ENCODE measurements around the gene RBM15. TPM values are rescaled to one million over a fixed set of nuclear protein-coding genes. Genes with fewer than 3 reads are reported as not detected.
A peak's percentile ranks its signal among the peaks of the same experiment; 100 is the strongest.

Gene RBM15
- total RNA-seq, 2 donors from 2014 or later, result 21.4 to 25.9 TPM

DNA sequence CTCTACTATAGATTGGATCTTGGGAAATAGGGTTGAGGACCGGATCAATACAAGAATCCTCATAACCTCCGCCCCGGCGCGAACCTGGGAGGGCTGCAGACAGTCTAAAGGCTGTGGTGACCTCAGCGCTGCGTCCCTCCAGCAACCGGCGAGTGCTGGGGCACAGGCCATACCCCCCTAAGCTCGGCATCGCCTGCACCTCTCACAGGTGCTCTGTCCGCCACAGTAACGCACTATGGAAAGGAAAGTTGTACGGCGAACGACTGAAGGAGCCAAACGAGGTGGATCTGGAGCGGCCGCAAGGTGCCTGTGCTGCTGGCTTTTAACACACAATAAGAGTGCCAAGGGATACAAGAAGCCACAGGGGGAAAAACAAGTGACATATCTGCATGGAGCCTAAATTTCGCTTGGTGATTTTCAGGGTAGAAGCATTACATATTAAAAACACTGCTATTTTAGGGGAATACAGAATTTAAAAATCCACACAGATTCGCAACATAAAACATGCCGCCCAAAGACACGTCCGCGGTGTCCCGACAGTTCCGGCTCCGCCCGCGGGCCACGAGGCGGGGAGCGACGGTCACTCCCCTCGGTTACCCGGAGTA lies 1.4 kb upstream of the RBM15 start:
- 1% methylated on average over 32 to 36 of the region's 36 CpGs for WGBS, 2 donors
- Histone ChIP-seq H3K4me3 (peak overlapping the region; percentile 6 to 35), H3K27me3 (no peaks in the 10 kb centered on the region), H3K36me3 (replicated peaks in 1 of 2; ENCODE audit: insufficient read depth in 1 of 2, low read depth in 2 of 2) (peaks cover 0 to 2% of the 10 kb centered on the region in 2 donors), H3K9me3 (no peaks in the 10 kb centered on the region), H3K4me1 (peaks cover 51% of the 10 kb centered on the region), H3K27ac (peak overlapping the region; percentile 96 to 99 (median 98))
- intact Hi-C loops (cut with DNase I), result no loop called here
- DNase-seq, result peak; percentile 65 to 74 (median 68)
- TF ChIP-seq, protein P1, sequence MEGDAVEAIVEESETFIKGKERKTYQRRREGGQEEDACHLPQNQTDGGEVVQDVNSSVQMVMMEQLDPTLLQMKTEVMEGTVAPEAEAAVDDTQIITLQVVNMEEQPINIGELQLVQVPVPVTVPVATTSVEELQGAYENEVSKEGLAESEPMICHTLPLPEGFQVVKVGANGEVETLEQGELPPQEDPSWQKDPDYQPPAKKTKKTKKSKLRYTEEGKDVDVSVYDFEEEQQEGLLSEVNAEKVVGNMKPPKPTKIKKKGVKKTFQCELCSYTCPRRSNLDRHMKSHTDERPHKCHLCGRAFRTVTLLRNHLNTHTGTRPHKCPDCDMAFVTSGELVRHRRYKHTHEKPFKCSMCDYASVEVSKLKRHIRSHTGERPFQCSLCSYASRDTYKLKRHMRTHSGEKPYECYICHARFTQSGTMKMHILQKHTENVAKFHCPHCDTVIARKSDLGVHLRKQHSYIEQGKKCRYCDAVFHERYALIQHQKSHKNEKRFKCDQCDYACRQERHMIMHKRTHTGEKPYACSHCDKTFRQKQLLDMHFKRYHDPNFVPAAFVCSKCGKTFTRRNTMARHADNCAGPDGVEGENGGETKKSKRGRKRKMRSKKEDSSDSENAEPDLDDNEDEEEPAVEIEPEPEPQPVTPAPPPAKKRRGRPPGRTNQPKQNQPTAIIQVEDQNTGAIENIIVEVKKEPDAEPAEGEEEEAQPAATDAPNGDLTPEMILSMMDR (IDR thresholded peaks at IDR 0.05), result no peak
- no peak for TF ChIP-seq POLR2A (IDR thresholded peaks at IDR 0.05)
- peak; percentile 41 for ATAC-seq

DNA sequence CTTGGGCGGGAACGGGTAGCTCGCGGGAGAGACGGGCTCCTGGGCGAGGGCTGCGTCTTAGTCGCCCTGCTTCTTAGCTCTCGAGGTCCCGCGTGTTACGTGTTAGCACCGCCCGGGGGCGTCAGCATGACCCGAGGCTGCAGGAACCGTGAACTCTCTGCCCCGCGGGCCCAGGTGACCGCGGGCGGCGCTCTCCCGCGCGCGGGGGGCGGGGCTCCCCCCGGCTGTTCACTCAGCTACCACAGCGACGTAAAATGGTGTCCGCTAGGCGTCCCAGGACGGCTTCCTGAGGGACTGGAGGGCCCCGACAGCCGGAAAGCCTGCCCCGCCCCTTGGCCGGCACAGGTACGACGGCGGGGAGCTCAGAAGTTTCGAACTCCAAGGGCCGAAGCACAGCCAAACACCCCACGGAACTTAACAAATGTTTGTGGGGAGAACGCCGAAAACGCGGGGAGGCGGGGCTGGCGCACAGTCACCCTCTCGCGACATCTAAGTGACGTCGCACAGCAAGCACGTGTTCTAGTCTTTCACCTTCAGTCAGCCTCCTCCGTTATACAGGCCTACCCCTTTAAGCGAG lies 780 bp upstream of the RBM15 start:
- TF ChIP-seq, protein P1 (IDR thresholded peaks at IDR 0.05), result peak; percentile 38 to 85 (median 77)
- peak; percentile 72 to 93 (median 93) for TF ChIP-seq POLR2A (IDR thresholded peaks at IDR 0.05)
- intact Hi-C loops (cut with DNase I), result no loop called here
- WGBS, 2 donors, result 0% methylated on average over 12 to 56 of the region's 57 CpGs
- Histone ChIP-seq H3K4me3 (peak overlapping the region; percentile 6 to 35), H3K27me3 (no peaks in the 10 kb centered on the region), H3K27ac (peak overlapping the region; percentile 96 to 99 (median 98)), H3K36me3 (replicated peaks in 1 of 2; ENCODE audit: insufficient read depth in 1 of 2, low read depth in 2 of 2) (peaks cover 0 to 2% of the 10 kb centered on the region in 2 donors), H3K4me1 (peaks cover 56% of the 10 kb centered on the region), H3K9me3 (no peaks in the 10 kb centered on the region)
- DNase-seq, result peak; percentile 88 to 96 (median 92)
- peak; percentile 84 for ATAC-seq

DNA sequence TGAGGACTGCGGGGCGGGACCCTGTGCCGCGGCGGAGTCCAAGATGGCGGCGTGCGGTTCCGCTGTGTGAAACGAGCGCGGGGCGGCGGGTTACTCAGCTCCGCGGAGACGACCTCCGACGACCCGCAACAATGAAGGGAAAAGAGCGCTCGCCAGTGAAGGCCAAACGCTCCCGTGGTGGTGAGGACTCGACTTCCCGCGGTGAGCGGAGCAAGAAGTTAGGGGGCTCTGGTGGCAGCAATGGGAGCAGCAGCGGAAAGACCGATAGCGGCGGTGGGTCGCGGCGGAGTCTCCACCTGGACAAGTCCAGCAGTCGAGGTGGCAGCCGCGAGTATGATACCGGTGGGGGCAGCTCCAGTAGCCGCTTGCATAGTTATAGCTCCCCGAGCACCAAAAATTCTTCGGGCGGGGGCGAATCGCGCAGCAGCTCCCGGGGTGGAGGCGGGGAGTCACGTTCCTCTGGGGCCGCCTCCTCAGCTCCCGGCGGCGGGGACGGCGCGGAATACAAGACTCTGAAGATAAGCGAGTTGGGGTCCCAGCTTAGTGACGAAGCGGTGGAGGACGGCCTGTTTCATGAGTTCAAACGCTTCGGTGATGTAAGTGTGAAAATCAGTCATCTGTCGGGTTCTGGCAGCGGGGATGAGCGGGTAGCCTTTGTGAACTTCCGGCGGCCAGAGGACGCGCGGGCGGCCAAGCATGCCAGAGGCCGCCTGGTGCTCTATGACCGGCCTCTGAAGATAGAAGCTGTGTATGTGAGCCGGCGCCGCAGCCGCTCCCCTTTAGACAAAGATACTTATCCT lies 430 bp downstream of the RBM15 start:
- Histone ChIP-seq H3K36me3 (replicated peaks in 1 of 2; ENCODE audit: insufficient read depth in 1 of 2, low read depth in 2 of 2) (peaks cover 0 to 2% of the 10 kb centered on the region in 2 donors), H3K27me3 (no peaks in the 10 kb centered on the region), H3K4me3 (peak overlapping the region; percentile 69 to 89), H3K27ac (peak overlapping the region; percentile 55 to 99 (median 88)), H3K4me1 (peaks cover 67% of the 10 kb centered on the region), H3K9me3 (no peaks in the 10 kb centered on the region)
- peak in 3 of 4 donors; percentile 48 to 58 (median 57) for DNase-seq
- peak; percentile 43 to 90 (median 83) for TF ChIP-seq POLR2A (IDR thresholded peaks at IDR 0.05)
- TF ChIP-seq, protein P1 (IDR thresholded peaks at IDR 0.05), result peak in 5 of 7 experiments; percentile 19 to 88 (median 53)
- intact Hi-C loops (cut with DNase I), result no loop called here
- ATAC-seq, result no peak
- 0% methylated on average over 19 to 77 of the region's 77 CpGs for WGBS, 2 donors

DNA sequence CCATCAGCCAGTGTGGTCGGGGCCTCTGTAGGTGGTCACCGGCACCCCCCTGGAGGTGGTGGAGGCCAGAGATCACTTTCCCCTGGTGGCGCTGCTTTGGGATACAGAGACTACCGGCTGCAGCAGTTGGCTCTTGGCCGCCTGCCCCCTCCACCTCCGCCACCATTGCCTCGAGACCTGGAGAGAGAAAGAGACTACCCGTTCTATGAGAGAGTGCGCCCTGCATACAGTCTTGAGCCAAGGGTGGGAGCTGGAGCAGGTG lies 961 bp downstream of the RBM15 start:
- H3K27ac ChIP-seq, result peak overlapping the region; percentile 55 to 99 (median 88)
- ATAC-seq (no peak), DNase-seq (peak in 1 of 4 donors; percentile 22)
- no peaks in the 10 kb centered on the region for H3K9me3 ChIP-seq
- 2 to 7% methylated on average over 7 to 9 of the region's 9 CpGs for WGBS, 2 donors
- intact Hi-C loops (cut with DNase I), result no loop called here
- no peaks in the 10 kb centered on the region for H3K27me3 ChIP-seq
- TF ChIP-seq, protein P1 (IDR thresholded peaks at IDR 0.05), result no peak
- no peak for TF ChIP-seq POLR2A (IDR thresholded peaks at IDR 0.05)
- peaks cover 0 to 2% of the 10 kb centered on the region in 2 donors for H3K36me3 ChIP-seq (replicated peaks in 1 of 2; ENCODE audit: insufficient read depth in 1 of 2, low read depth in 2 of 2)
- peaks cover 71% of the 10 kb centered on the region for H3K4me1 ChIP-seq
- peak overlapping the region; percentile 69 to 89 for H3K4me3 ChIP-seq
